Effector memory CD4-positive, alpha-beta T cell (primary cell): ENCODE measurements around the gene ATXN2.

Experiments used
- DNase-seq, 3 donors: peaks; one replicate each; pipeline ENCODE4 v3.0.0-alpha.2; 2020
- H3K27ac ChIP-seq: 2 replicates; pipeline ENCODE4 v1.7.0; 2013; ENCODE audit warnings: mild to moderate bottlenecking, low read length, moderate library complexity; ENCODE audit not compliant: insufficient read depth, poor library complexity, severe bottlenecking
- H3K27me3 ChIP-seq: replicated peaks from 2 replicates; pipeline ENCODE4 v1.7.0; 2013; ENCODE audit warnings: mild to moderate bottlenecking, low read length; ENCODE audit not compliant: insufficient read depth, control insufficient read depth, poor library complexity, severe bottlenecking
- H3K36me3 ChIP-seq: 2 replicates; pipeline ENCODE4 v1.7.0; 2013; ENCODE audit warnings: mild to moderate bottlenecking, low read length, moderate library complexity; ENCODE audit not compliant: control insufficient read depth, insufficient read depth
- H3K4me1 ChIP-seq: 2 replicates; pipeline ENCODE4 v1.7.0; 2013; ENCODE audit warnings: low read length, mild to moderate bottlenecking; ENCODE audit not compliant: control insufficient read depth, insufficient read depth, poor library complexity, severe bottlenecking
- H3K4me3 ChIP-seq: 2 replicates; pipeline ENCODE4 v1.7.0; 2013; ENCODE audit warnings: low read length, low read depth, mild to moderate bottlenecking; ENCODE audit not compliant: insufficient read depth, poor library complexity, severe bottlenecking
- H3K9me3 ChIP-seq: 2 replicates; pipeline ENCODE4 v1.7.0; 2013; ENCODE audit warnings: mild to moderate bottlenecking, low read length, moderate library complexity; ENCODE audit not compliant: control insufficient read depth

ATXN2 gene

GRCh38 chr12:111446631-111447570, 152.2 kb downstream of the ATXN2 start:
- Histone ChIP-seq H3K4me3 (no peak overlapping the region), H3K27me3 (no peaks in the 10 kb centered on the region), H3K4me1 (peaks cover 62% of the 10 kb centered on the region), H3K36me3 (peaks cover 40% of the 10 kb centered on the region), H3K27ac (peak overlapping the region; percentile 12), H3K9me3 (no peaks in the 10 kb centered on the region)
- DNase-seq: no peak

DNA sequence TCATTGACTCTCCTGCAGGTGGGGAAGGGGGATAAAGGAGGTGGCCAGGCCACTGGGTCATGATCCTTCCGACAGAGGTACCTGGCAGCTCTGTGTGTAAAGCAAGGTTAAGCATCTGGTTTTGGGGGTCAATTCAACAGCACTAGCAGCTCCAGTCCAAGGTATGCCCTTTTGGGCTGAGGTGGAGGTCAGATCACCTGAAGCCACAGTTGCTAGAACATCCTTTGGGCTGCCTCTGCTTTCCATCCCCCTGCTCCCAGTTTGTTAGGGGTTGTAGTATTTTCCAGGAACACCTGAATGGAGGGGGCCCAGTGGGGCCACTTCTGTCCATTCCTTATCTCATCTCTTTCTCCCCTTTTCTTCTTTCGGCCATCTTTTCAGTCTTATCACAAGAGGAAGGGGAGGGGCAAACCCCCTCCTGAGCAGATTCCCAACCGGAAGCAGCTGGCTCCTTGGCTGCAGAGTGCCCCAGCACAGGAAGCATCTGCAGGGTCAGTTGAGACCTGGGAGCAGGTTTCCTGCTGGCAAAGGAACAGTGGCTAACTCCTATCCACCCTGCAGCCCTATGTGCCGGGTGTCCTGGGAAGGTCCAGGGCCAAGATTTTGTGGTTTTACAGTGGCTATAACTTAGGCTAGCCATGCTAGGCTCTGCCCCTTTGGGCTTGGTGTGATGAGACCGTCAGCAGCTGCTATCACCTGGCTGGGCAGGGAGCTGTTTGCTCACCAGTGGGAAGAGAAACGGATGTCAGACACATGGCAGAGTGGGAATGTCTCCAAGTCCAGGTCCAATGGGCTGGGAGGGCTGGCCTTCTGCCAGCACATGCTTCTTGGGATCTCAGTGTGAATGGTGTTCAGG, 153.2 kb downstream of the ATXN2 start:
- no peaks in the 10 kb centered on the region for H3K9me3 ChIP-seq
- no peaks in the 10 kb centered on the region for H3K27me3 ChIP-seq
- H3K4me1 ChIP-seq: peaks cover 66% of the 10 kb centered on the region
- peaks cover 40% of the 10 kb centered on the region for H3K36me3 ChIP-seq
- peak overlapping the region; percentile 78 for H3K27ac ChIP-seq
- no peak for DNase-seq
- H3K4me3 ChIP-seq: no peak overlapping the region

DNA sequence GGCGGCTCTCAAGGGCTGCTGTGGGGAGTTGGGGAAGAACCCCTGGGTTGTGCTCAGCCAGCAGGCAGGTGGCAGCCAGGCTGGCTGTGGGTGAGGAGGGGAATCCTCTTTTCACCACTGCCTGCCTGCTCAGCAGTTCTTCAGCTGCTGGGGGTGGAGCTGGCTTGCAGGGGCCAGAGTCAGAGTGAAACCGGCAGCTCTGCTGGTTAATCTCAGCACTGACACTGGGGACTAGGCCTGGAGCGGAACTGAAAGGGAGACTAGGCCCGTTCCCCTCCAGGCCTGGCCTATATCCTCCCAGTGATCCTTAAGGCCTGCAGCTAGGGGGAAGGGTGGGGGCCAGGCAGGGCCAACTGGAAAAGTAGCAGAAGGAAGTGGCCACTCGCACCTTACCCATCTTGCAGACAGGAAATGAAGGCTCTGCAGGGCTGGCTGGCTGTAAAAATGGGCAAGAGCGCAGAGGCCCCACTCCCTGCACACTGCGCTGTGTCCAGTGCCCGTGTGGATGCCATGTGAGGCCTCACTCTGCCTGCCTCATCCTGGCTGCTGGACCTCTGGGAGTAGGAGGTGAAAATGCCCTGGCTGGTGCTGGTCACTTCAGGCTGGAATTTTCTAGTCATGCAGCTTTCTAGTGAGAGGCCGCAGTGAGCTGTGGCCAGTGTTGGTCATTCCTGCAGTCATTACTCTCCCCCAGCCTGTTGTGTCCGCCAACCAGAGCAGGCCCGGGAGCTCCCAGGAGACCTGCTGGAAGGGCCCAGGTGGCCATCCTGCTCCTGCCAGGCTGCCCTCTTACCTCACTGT, 154.0 kb downstream of the ATXN2 start:
- DNase-seq: peak; percentile 75 to 80 (median 76)
- Histone ChIP-seq H3K9me3 (no peaks in the 10 kb centered on the region), H3K4me1 (peaks cover 65% of the 10 kb centered on the region), H3K4me3 (no peak overlapping the region), H3K27me3 (no peaks in the 10 kb centered on the region), H3K36me3 (peaks cover 32% of the 10 kb centered on the region), H3K27ac (peak overlapping the region; percentile 78)

DNA sequence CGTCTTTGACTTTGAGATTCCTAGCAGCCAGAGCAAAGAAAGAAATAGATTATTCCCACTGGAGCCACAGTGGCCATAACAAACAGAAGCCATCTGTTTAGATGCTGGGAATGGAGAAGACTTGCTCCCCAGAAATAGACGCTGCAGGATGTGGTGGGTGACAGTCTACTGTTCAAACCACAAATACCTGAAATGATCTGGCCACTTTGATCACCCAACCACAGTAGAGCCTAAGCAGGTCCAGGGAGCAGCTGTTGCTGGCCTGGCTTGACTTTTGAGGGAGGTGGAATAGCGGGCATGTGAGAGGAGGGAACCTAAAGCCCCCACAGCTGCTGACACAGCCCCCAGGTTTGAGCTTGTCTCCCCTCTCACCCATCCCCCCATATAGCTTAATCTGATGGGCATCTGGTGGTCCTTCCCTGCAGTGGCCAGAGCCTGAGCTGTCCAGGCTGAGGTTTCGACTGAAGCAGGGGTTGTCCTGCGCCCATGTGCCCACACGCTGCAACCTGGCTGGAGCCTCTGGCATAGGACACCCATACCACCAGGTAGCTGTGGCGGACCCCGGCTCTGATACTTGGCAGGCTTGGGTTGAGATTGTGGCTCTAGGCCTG, 154.7 kb downstream of the ATXN2 start:
- peaks cover 69% of the 10 kb centered on the region for H3K4me1 ChIP-seq
- no peak for DNase-seq

GRCh38 chr12:111443586-111443985, 155.5 kb downstream of the ATXN2 start:
- H3K36me3 ChIP-seq: peaks cover 27% of the 10 kb centered on the region
- peaks cover 68% of the 10 kb centered on the region for H3K4me1 ChIP-seq
- no peak overlapping the region for H3K4me3 ChIP-seq
- DNase-seq: no peak
- peak overlapping the region; percentile 78 for H3K27ac ChIP-seq
- no peaks in the 10 kb centered on the region for H3K27me3 ChIP-seq
- no peaks in the 10 kb centered on the region for H3K9me3 ChIP-seq

More for the DNA sequence above, 154.7 kb downstream of the ATXN2 start:
- Histone ChIP-seq H3K4me3 (no peak overlapping the region), H3K27ac (peak overlapping the region; percentile 78), H3K9me3 (no peaks in the 10 kb centered on the region), H3K27me3 (no peaks in the 10 kb centered on the region), H3K36me3 (peaks cover 29% of the 10 kb centered on the region)

GRCh38 chr12:111443086-111443485, 156.0 kb downstream of the ATXN2 start:
- DNase-seq: no peak
- H3K36me3 ChIP-seq: peaks cover 22% of the 10 kb centered on the region
- no peaks in the 10 kb centered on the region for H3K27me3 ChIP-seq
- H3K4me3 ChIP-seq: no peak overlapping the region
- H3K9me3 ChIP-seq: no peaks in the 10 kb centered on the region
- H3K27ac ChIP-seq: peak overlapping the region; percentile 78
- peaks cover 73% of the 10 kb centered on the region for H3K4me1 ChIP-seq

- H3K9me3 ChIP-seq: no peaks in the 10 kb centered on the region
- DNase-seq: no peak
- H3K4me3 ChIP-seq: no peak overlapping the region
- H3K4me1 ChIP-seq: peaks cover 79% of the 10 kb centered on the region
- peaks cover 16% of the 10 kb centered on the region for H3K36me3 ChIP-seq
- no peaks in the 10 kb centered on the region for H3K27me3 ChIP-seq
- H3K27ac ChIP-seq: peak overlapping the region; percentile 78
Measured at GRCh38 chr12:111442301-111443045, 156.6 kb downstream of the ATXN2 start.

DNA sequence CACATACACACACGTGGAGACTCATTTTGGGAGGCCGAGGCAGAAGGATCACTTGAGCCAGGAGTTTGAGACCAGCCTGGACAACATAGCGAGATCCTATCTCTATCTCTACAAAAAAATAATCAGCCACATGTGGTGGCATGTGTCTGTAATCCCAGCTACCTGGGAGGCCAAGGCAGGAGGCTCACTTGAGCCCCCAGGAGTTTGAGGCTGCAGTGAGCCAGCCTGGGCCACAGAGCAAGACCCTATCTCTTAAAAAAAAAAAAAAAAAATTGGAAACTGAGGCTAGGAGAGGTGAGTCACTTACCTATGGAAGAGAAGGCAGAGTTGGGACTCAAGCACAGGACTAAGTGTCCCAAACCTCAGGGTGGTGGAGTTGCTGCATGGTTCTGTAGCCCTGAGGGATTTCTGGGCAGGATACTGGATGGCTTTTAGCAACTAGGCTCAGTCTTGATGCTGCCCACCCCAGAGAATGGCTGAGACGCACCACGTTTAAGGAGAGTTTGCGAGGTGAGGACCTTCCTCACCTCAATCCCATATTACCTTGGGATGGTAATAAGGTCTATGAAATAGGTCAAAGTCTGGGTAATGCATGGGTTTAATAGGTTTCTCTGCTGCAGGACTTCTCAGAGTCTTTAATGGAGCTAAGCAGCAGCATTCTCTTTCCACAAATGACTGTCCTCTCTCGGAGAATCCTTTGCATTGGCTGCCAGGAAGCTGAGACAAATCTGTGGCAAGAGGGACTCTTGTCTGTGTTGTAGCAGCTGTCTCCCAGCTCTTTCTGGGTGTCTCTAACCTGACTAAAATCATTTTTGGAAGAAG, 157.8 kb downstream of the ATXN2 start:
- H3K27ac ChIP-seq: peak overlapping the region; percentile 78
- DNase-seq: no peak
- H3K27me3 ChIP-seq: no peaks in the 10 kb centered on the region
- H3K9me3 ChIP-seq: no peaks in the 10 kb centered on the region
- peaks cover 7% of the 10 kb centered on the region for H3K36me3 ChIP-seq
- H3K4me3 ChIP-seq: no peak overlapping the region
- H3K4me1 ChIP-seq: peaks cover 89% of the 10 kb centered on the region
